ENCODE measurements around the gene PRKCE. TPM values are rescaled to one million over a fixed set of nuclear protein-coding genes. Genes with fewer than 3 reads are reported as not detected.

The PRKCE gene
- total RNA-seq, 1 experiment from 2014 or later: 17.7 TPM

DNA sequence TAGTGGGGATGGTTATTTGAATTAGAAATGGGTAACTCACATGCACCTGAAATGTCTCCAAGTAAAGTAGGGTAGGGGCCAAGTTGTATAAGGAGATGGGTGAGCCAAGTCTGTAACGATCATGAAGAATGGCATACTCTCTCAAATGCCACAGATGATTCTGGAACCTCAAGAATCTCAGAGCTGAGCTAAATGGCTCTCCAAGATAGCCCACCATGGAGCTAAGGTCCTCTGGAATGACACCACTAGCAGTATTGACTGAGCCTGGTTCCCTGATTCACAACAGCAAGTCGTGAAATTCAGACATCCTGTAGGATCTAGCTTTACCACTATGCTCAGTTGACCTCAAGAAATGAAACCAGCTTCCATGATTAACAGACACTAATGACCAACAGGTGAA is 529.8 kb downstream of the PRKCE start:
- no TSS peak for BruUV-seq (replicated peaks)
- TF ChIP-seq, protein P1, sequence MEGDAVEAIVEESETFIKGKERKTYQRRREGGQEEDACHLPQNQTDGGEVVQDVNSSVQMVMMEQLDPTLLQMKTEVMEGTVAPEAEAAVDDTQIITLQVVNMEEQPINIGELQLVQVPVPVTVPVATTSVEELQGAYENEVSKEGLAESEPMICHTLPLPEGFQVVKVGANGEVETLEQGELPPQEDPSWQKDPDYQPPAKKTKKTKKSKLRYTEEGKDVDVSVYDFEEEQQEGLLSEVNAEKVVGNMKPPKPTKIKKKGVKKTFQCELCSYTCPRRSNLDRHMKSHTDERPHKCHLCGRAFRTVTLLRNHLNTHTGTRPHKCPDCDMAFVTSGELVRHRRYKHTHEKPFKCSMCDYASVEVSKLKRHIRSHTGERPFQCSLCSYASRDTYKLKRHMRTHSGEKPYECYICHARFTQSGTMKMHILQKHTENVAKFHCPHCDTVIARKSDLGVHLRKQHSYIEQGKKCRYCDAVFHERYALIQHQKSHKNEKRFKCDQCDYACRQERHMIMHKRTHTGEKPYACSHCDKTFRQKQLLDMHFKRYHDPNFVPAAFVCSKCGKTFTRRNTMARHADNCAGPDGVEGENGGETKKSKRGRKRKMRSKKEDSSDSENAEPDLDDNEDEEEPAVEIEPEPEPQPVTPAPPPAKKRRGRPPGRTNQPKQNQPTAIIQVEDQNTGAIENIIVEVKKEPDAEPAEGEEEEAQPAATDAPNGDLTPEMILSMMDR (IDR thresholded peaks at IDR 0.05; ENCODE audit: unreplicated experiment): no peak
- no peaks in the 10 kb centered on the region for H3K36me3 Mint-ChIP-seq (ENCODE audit: insufficient read depth, unreplicated experiment)
- no peak overlapping the region for H3K4me3 Mint-ChIP-seq (ENCODE audit: low read depth, unreplicated experiment)
- no peaks in the 10 kb centered on the region for H3K9me3 Mint-ChIP-seq (ENCODE audit: low read depth, unreplicated experiment)
- no peaks in the 10 kb centered on the region for H3K27me3 Mint-ChIP-seq (ENCODE audit: unreplicated experiment)
- no peak overlapping the region for H3K27ac Mint-ChIP-seq (ENCODE audit: unreplicated experiment)
- intact Hi-C loops (cut with micrococcal nuclease; ENCODE audit: unreplicated experiment): loop anchor here (10.0 kb wide), 1 partner anchor 183 kb away; no protein-coding TSS in a partner anchor
- DNase-seq: no peak
- H3K4me1 Mint-ChIP-seq (ENCODE audit: low read depth, unreplicated experiment): no peaks in the 10 kb centered on the region
- CTCF ChIA-PET: no interaction called here

- intact Hi-C loops (cut with micrococcal nuclease; ENCODE audit: unreplicated experiment): loop anchor here (10.0 kb wide), 1 partner anchor 183 kb away; no protein-coding TSS in a partner anchor
- Mint-ChIP-seq H3K4me3 (ENCODE audit: low read depth, unreplicated experiment) (no peak overlapping the region), H3K27ac (ENCODE audit: unreplicated experiment) (no peak overlapping the region), H3K36me3 (ENCODE audit: insufficient read depth, unreplicated experiment) (no peaks in the 10 kb centered on the region), H3K9me3 (ENCODE audit: low read depth, unreplicated experiment) (no peaks in the 10 kb centered on the region), H3K27me3 (ENCODE audit: unreplicated experiment) (no peaks in the 10 kb centered on the region), H3K4me1 (ENCODE audit: low read depth, unreplicated experiment) (no peaks in the 10 kb centered on the region)
- DNase-seq: no peak
- CTCF ChIA-PET: no interaction called here
- TF ChIP-seq, protein P1 (IDR thresholded peaks at IDR 0.05; ENCODE audit: unreplicated experiment): no peak
- BruUV-seq (replicated peaks): no TSS peak
Observed at GRCh38 chr2:46181789-46182530, 530.5 kb downstream of the PRKCE start.

DNA sequence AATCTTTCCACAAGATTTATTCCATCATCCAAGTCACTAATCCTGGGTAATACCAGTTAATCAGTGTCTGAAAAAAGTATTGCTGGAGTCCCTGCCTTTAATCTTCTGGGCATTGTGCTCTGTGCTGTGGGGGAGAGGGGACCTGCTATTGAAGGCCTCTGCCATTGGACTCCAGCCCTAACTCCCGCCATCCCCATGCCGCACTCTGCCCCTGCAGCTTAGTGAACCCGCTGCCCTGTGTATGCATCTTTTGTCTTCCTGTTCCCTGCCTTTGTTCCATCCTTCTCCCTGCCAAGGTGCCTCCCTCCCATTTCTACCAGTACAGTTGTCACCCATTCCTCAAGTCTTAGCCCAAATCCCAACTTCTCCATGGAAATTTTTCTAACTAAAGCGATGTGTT is 532.0 kb downstream of the PRKCE start:
- no peaks in the 10 kb centered on the region for H3K27me3 Mint-ChIP-seq (ENCODE audit: unreplicated experiment)
- no peaks in the 10 kb centered on the region for H3K36me3 Mint-ChIP-seq (ENCODE audit: insufficient read depth, unreplicated experiment)
- TF ChIP-seq, protein P1 (IDR thresholded peaks at IDR 0.05; ENCODE audit: unreplicated experiment): no peak
- no peak for DNase-seq
- no TSS peak for BruUV-seq (replicated peaks)
- intact Hi-C loops (cut with micrococcal nuclease; ENCODE audit: unreplicated experiment): loop anchor here (10.0 kb wide), 1 partner anchor 181 kb away; no protein-coding TSS in a partner anchor
- no peak overlapping the region for H3K27ac Mint-ChIP-seq (ENCODE audit: unreplicated experiment)
- no peak overlapping the region for H3K4me3 Mint-ChIP-seq (ENCODE audit: low read depth, unreplicated experiment)
- CTCF ChIA-PET: no interaction called here
- H3K4me1 Mint-ChIP-seq (ENCODE audit: low read depth, unreplicated experiment): no peaks in the 10 kb centered on the region
- no peaks in the 10 kb centered on the region for H3K9me3 Mint-ChIP-seq (ENCODE audit: low read depth, unreplicated experiment)

GRCh38 chr2:46184794-46185583 is 533.5 kb downstream of the PRKCE start:
- no peak for DNase-seq
- no peak overlapping the region for H3K4me3 Mint-ChIP-seq (ENCODE audit: low read depth, unreplicated experiment)
- intact Hi-C loops (cut with micrococcal nuclease; ENCODE audit: unreplicated experiment): loop anchor here (10.0 kb wide), 1 partner anchor 180 kb away; no protein-coding TSS in a partner anchor
- no peaks in the 10 kb centered on the region for H3K36me3 Mint-ChIP-seq (ENCODE audit: insufficient read depth, unreplicated experiment)
- H3K27ac Mint-ChIP-seq (ENCODE audit: unreplicated experiment): no peak overlapping the region
- H3K27me3 Mint-ChIP-seq (ENCODE audit: unreplicated experiment): no peaks in the 10 kb centered on the region
- CTCF ChIA-PET: no interaction called here
- H3K9me3 Mint-ChIP-seq (ENCODE audit: low read depth, unreplicated experiment): no peaks in the 10 kb centered on the region
- H3K4me1 Mint-ChIP-seq (ENCODE audit: low read depth, unreplicated experiment): no peaks in the 10 kb centered on the region
- BruUV-seq (replicated peaks): no TSS peak
- TF ChIP-seq, protein P1 (IDR thresholded peaks at IDR 0.05; ENCODE audit: unreplicated experiment): no peak

Data from Calu3 (cell line).